Neutrophil (primary cell): Measurements from ENCODE around the gene SKA3.
"Not testable (repeated sequence)": the region's sequence is repeated elsewhere in the genome, so short reads cannot be mapped to it uniquely, and the experiment has no call there.

Experiments used
- H3K27ac ChIP-seq: fragments of 200-600 bp; sonication (generic); 2 replicates; pipeline ENCODE4 v1.5.1; 2016; ENCODE audit warnings: mild to moderate bottlenecking, moderate library complexity
- H3K27me3 ChIP-seq: fragments of 200-600 bp; sonication (generic); 2 replicates; pipeline ENCODE4 v1.6.0; 2016; ENCODE audit warnings: mild to moderate bottlenecking
- H3K36me3 ChIP-seq: fragments of 200-600 bp; sonication (generic); 2 replicates; pipeline ENCODE4 v1.5.1; 2017
- H3K4me1 ChIP-seq, 2 experiments: fragments of 200-600 bp in 1 of 2; sonication (generic) in 1 of 2; 1 replicate in 1 of 2; 2 replicates in 1 of 2; pipeline versions ENCODE4 v1.5.1 to v1.6.1; 2013 to 2016; ENCODE audit warnings: low read depth in 1 of 2, low read length in 1 of 2, mild to moderate bottlenecking in 1 of 2, moderate library complexity in 1 of 2; ENCODE audit not compliant: control insufficient read depth in 1 of 2, insufficient read depth in 1 of 2
- H3K4me3 ChIP-seq, 2 experiments: fragments of 200-600 bp in 1 of 2; sonication (generic) in 1 of 2; 1 replicate in 1 of 2; 2 replicates in 1 of 2; pipeline ENCODE4 v1.5.1; 2013 to 2016; ENCODE audit warnings: low read depth in 1 of 2, low read length in 1 of 2, mild to moderate bottlenecking in 1 of 2, moderate library complexity in 1 of 2
- H3K9me3 ChIP-seq: fragments of 200-600 bp; sonication (generic); 2 replicates; pipeline ENCODE4 v1.5.1; 2016
- CTCF ChIP-seq: fragments of 200-600 bp; sonication (generic); IDR thresholded peaks from 2 replicates; pipeline ENCODE4 v1.5.1; 2016; ENCODE audit warnings: antibody characterized with exemption

SKA3 gene

GRCh38 chr13:21216332-21216731 lies 40.0 kb upstream of the SKA3 start:
- H3K27me3 ChIP-seq = no peaks in the 10 kb centered on the region
- H3K36me3 ChIP-seq = no peaks in the 10 kb centered on the region
- H3K27ac ChIP-seq = no peak overlapping the region
- H3K9me3 ChIP-seq = no peaks in the 10 kb centered on the region
- H3K4me3 ChIP-seq = no peak overlapping the region
- H3K4me1 ChIP-seq = peaks cover 8 to 11% of the 10 kb centered on the region in 2 experiments
- no peak for TF ChIP-seq CTCF

DNA sequence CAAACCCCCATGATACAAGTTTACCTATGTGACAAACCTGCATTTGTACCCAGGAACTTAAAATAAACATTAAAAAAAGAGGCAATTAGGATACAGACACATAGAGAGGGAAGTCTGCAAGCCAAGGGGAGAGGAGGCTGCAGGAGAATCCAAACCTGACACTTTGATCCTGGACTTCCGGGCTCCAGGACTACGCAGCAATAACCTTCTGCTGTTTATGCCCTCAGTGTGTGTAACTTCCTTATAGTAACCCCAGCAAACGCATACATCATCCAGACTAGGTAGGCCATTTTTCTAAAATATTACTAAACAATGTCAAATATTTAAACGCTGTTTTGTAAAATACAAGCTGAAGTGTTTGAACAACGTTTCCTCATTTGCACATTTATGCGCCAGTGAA lies 39.1 kb upstream of the SKA3 start:
- H3K4me3 ChIP-seq, H3K27ac ChIP-seq, H3K9me3 ChIP-seq, H3K27me3 ChIP-seq, H3K36me3 ChIP-seq: not testable (repeated sequence)
- peaks cover 8 to 11% of the 10 kb centered on the region in 2 experiments for H3K4me1 ChIP-seq

DNA sequence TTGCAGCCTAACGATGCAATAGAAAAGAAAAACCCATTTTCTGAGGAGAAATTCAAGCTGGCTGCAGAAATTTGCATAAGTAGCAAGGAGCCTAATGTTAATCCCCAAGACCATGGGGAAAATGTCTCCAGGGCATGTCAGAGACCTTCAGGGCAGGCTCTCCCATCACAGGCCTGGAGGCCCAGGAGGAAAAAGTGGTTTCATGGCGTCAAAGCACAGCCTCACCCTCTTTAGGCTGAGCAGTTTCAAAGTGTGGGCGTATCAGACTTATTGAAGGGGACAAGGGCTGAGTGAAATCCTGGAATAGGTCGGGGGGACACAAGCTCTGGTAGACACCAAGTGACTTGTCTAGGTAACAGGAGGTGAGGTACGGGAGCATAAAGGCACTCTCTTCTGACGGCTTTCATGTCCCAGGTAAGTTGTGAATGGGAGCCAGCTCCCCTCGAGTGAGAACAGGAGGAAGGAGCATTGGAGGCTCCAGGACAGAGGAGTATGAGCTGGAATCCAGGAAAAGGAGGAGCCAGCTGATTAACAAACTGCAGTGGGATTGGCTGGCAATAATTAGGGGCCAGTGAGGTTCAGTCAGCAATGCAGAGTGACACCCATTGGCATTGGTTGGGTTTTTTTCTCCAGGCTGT lies 35.9 kb upstream of the SKA3 start:
- Histone ChIP-seq H3K4me1 (no peaks in the 10 kb centered on the region), H3K27me3 (no peaks in the 10 kb centered on the region), H3K4me3 (no peak overlapping the region), H3K36me3 (no peaks in the 10 kb centered on the region), H3K27ac (no peak overlapping the region), H3K9me3 (no peaks in the 10 kb centered on the region)
- TF ChIP-seq CTCF = no peak

GRCh38 chr13:21208652-21209154 lies 32.4 kb upstream of the SKA3 start:
- Histone ChIP-seq H3K9me3 (no peaks in the 10 kb centered on the region), H3K36me3 (no peaks in the 10 kb centered on the region), H3K4me3 (no peak overlapping the region), H3K27ac (no peak overlapping the region), H3K4me1 (no peaks in the 10 kb centered on the region), H3K27me3 (no peaks in the 10 kb centered on the region)
- TF ChIP-seq CTCF = no peak

DNA sequence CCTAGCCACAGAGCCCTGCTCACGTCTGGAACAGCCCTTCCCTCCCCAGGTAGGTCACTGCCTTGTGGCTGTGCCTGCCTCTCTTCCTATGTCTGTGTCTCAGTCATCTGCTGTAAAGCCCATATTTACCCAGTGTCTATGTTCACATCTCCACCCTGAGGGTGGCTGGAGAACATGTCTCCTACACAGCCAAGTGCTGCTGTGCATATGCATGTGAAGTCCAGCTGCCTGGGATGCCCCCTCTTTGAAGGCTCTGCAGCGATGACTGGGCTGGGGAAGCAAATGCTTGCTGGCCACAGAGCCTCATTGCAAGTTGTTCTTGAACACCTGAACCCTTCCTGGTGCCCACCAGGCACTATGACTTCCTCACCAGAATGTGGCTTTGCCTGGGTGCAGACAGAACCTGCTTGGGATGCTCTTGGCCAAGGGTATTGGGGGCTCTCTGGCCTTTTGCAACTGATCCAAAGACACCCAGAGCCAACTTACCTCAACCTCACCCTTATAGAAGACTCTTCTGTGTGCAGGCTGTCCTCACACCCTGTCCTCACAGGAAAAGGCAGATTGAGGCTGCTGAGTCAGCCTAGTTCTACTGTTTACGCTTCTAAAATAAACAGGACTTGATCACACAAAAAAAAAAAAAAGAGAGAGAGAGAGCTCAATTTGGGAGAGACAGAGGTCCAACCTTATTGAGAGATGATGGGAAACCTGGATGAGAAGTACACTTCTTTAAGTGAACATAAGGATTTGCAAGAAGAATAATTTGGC lies 26.6 kb upstream of the SKA3 start:
- H3K27me3 ChIP-seq = no peaks in the 10 kb centered on the region
- H3K9me3 ChIP-seq = no peaks in the 10 kb centered on the region
- no peak overlapping the region for H3K27ac ChIP-seq
- H3K4me1 ChIP-seq = no peaks in the 10 kb centered on the region
- H3K36me3 ChIP-seq = no peaks in the 10 kb centered on the region
- no peak overlapping the region for H3K4me3 ChIP-seq
- TF ChIP-seq CTCF = no peak

GRCh38 chr13:21201456-21202190 lies 25.3 kb upstream of the SKA3 start:
- H3K36me3 ChIP-seq, H3K4me1 ChIP-seq, H3K27me3 ChIP-seq, H3K27ac ChIP-seq, H3K4me3 ChIP-seq, H3K9me3 ChIP-seq: not testable (repeated sequence)

DNA sequence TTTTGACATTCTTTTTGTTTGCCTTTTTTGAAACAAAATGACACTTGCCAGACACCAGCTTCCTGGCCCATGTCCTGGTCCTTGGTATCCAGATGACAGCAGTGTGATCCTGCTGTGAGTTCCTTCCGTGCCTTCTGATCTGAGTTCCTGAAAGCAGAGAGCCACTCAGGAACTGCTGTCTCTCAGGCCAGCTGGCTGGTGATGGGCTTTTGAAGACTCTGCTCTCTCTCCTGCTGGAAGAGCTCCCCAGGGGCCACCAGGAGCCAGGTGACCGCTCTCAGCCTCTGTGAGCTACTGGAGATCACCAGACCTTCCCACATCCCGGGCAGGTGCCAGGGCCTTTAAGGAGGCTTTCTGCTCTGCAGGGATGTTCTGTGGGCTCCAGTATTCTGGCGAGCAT lies 22.0 kb upstream of the SKA3 start:
- H3K4me3 ChIP-seq, H3K4me1 ChIP-seq, H3K27me3 ChIP-seq, H3K27ac ChIP-seq, H3K36me3 ChIP-seq, H3K9me3 ChIP-seq: not testable (repeated sequence)

DNA sequence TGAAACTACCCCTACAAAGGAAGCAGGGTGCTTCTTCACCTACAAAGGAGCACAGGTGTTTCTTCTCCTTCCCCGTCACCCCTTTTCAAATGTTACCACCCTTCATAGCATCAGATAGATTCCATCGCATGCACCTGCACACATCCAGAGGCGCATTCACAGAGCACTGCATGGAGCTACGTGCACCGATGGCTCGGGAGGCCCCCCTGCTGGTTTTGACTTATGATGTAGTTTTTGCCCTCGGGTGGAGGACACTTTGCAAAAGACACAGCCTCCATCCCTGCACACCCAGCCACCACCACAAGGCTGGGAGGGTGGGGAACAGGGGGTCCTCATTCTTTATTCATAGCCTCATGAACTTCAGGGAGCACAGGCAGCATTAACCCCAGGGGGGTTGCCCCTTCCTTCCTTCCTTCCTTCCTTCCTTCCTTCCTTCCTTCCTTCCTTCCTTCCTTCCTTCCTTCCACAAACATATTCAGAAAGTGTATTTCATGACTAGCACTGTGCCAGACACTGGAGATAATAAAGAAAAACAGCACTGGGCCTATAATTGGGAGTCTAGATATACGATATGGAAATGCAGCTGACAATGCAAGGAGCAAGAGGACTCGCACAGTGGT lies 21.4 kb upstream of the SKA3 start:
- not testable (repeated sequence) for H3K9me3 ChIP-seq, H3K27me3 ChIP-seq, H3K4me3 ChIP-seq, H3K36me3 ChIP-seq, H3K27ac ChIP-seq, H3K4me1 ChIP-seq

- not testable (repeated sequence) for H3K27ac ChIP-seq, H3K9me3 ChIP-seq, H3K36me3 ChIP-seq, H3K4me1 ChIP-seq, H3K4me3 ChIP-seq, H3K27me3 ChIP-seq
Measured at GRCh38 chr13:21194756-21195155, 18.4 kb upstream of the SKA3 start.
